ENCODE measurements around the gene LRP1B. TPM values are rescaled to one million over a fixed set of nuclear protein-coding genes. Genes with fewer than 3 reads are reported as not detected.
"Not testable (repeated sequence)": the region's sequence is repeated elsewhere in the genome, so short reads cannot be mapped to it uniquely, and the experiment has no call there.

LRP1B gene
- total RNA-seq, 8 experiments from 2014 or later = 0.04 to 31.2 (median 11.5) TPM

DNA sequence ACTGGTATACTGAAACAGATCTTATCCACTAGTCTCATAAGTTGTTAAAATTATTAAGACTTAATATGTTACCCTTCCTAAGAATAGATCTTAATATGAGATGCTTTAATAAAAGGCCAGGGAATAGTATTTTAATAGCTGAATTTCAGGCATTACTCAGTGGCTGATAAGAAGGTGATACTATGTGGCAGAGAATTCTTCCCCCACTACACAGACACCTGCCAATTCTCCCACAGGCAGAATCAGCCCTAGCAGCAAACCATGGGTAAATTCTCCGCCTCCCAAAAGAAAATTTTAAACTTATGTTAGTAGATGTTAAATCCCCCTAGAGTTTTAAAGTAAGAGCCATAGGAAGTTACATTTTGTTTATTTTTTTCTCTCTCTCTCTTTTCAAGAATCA, 888.8 kb downstream of the LRP1B start:
- no peak overlapping the region for H3K27ac ChIP-seq
- in situ Hi-C loops (cut with MboI; ENCODE audit: low pct_unique_long_range_greater_than_20kb in 2 of 9, low sequenced_read_pairs in 9 of 9, unreplicated experiment in 9 of 9) = no loop called here
- H3K4me1 ChIP-seq (replicated peaks in 1 of 2) = peaks cover 0 to 6% of the 10 kb centered on the region in 2 donors
- 13 to 100% (median 71%) methylated on average over 1 of the region's 1 CpG; no CpG with 5 or more reads in 7 of the 10 experiments for WGBS, 10 experiments
- no peak for ATAC-seq (replicated peaks in 6 of 8)
- H3K4me3 ChIP-seq = no peak overlapping the region

DNA sequence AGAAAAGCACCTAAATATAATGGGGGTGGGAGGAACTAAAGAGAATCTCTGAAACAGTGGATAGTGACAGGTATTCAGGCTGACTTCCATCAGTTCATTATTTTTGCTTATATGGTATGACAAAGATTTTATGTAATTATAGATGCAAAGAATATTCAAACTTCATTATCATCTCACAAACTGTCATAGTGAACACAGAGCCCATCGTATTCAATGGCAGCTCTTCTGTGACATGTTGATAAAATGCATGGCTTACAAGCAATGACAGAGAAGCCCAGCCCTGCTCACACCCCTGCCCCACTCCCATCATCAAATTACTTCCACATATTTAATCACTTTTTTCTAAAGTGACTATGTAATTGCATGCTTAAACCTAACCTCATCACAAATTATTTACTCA, 904.3 kb downstream of the LRP1B start:
- Histone ChIP-seq H3K27ac (no peak overlapping the region), H3K4me3 (no peak overlapping the region), H3K4me1 (replicated peaks in 1 of 2) (no peaks in the 10 kb centered on the region)
- no peak for ATAC-seq (replicated peaks in 6 of 8)
- WGBS, 10 experiments = 0 to 88% (median 50%) methylated on average over 1 of the region's 1 CpG; no CpG with 5 or more reads in 3 of the 10 experiments
- in situ Hi-C loops (cut with MboI; ENCODE audit: low pct_unique_long_range_greater_than_20kb in 2 of 9, low sequenced_read_pairs in 9 of 9, unreplicated experiment in 9 of 9) = no loop called here

DNA sequence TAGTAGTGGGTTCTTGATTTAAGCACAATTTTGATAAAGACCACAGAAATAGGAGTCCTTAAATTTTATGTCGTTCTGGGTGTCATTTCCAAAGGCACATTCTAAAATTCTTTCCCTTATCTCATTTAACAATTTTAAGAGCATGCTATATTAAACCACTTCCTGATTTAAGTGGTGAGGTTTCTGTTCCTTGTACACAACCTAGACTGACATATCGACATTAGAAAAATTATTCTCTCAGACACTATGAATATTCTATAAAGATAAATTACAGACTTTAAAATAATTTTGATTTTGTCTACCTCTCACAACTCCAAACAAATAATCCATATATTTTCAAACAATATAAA, 923.8 kb downstream of the LRP1B start:
- Histone ChIP-seq H3K4me3 (no peak overlapping the region), H3K27ac (no peak overlapping the region), H3K4me1 (replicated peaks in 1 of 2) (no peaks in the 10 kb centered on the region)
- WGBS, 10 experiments = 0 to 100% (median 93%) methylated on average over 1 to 2 of the region's 2 CpGs
- in situ Hi-C loops (cut with MboI; ENCODE audit: low pct_unique_long_range_greater_than_20kb in 2 of 9, low sequenced_read_pairs in 9 of 9, unreplicated experiment in 9 of 9) = no loop called here
- ATAC-seq (replicated peaks in 6 of 8) = no peak

DNA sequence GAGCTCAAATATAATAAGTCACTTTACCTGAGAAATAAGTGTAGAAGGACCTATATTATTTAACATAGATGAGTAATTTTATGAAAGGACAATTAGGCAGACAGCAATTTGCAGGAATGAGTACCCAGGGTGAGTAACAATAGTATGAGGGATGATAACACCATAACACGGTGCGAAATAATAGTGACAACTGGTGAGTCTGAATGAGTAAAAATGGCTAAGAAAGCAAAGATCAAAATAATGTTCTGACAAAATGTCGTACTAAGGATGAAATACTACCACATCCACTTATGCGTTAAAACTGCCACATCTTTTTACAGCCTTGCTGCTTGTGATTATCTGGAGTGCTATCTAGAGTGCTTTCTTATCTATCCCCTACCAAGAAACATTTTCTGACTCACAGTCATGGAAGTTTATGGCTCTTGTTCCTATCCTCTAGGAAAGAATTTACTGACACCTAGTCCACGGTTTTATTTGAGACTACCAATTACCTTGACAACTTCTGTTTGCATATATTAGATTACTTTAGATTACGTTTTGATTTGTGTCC, 929.7 kb downstream of the LRP1B start:
- peaks cover 0 to 3% of the 10 kb centered on the region in 2 donors for H3K4me1 ChIP-seq (replicated peaks in 1 of 2)
- H3K4me3 ChIP-seq = no peak overlapping the region
- WGBS, 10 experiments = 8 to 96% (median 52%) methylated on average over 2 to 6 of the region's 6 CpGs
- in situ Hi-C loops (cut with MboI; ENCODE audit: low pct_unique_long_range_greater_than_20kb in 2 of 9, low sequenced_read_pairs in 9 of 9, unreplicated experiment in 9 of 9) = no loop called here
- no peak overlapping the region for H3K27ac ChIP-seq
- peak in 3 of 8 experiments; percentile 45 to 72 (median 59) for ATAC-seq (replicated peaks in 6 of 8)

DNA sequence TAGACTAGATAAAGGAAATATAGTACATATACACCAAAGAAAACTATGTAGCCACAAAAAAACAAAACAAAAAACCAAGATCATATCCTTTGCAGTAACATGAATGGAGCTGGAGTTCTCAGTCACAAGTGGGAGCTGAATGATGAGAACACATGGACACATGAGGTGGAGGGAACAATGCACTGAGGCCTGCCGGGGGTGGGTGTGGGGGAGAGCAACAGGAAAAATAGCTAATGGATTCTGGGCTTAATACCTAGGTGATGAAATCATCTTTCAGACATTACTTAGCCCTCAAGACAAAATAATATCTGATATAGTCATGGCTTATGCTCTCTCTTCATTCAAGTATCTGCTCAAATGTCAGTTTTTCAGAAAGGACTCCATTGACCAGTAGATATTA, 930.6 kb downstream of the LRP1B start:
- Histone ChIP-seq H3K4me3 (no peak overlapping the region), H3K27ac (no peak overlapping the region), H3K4me1 (replicated peaks in 1 of 2) (peaks cover 0 to 3% of the 10 kb centered on the region in 2 donors)
- peak in 1 of 8 experiments; percentile 18 for ATAC-seq (replicated peaks in 6 of 8)
- WGBS, 10 experiments = 17 to 100% (median 40%) methylated on average over 1 of the region's 1 CpG; no CpG with 5 or more reads in 7 of the 10 experiments
- in situ Hi-C loops (cut with MboI; ENCODE audit: low pct_unique_long_range_greater_than_20kb in 2 of 9, low sequenced_read_pairs in 9 of 9, unreplicated experiment in 9 of 9) = no loop called here

DNA sequence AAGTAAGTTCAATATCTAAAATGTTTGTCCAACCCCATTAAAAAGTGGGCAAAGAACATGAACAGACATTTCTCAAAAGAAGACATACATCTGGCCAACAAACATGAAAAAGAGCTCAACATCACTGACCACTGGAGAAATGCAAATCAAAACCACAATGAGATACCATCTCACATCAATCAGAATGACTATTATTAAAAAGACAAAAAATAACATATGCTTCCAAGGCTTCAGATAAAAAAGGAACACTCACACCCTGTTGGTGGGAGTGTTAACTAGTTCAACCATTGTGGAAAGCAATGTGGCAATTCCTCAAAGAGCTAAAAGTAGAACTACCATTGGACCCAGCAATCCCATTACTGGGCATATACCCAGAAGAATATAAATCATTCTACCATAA, 931.1 kb downstream of the LRP1B start:
- Histone ChIP-seq H3K4me1 (replicated peaks in 1 of 2) (peaks cover 0 to 3% of the 10 kb centered on the region in 2 donors), H3K27ac (no peak overlapping the region), H3K4me3 (no peak overlapping the region)
- in situ Hi-C loops (cut with MboI; ENCODE audit: low pct_unique_long_range_greater_than_20kb in 2 of 9, low sequenced_read_pairs in 9 of 9, unreplicated experiment in 9 of 9) = no loop called here
- ATAC-seq (replicated peaks in 6 of 8) = no peak

DNA sequence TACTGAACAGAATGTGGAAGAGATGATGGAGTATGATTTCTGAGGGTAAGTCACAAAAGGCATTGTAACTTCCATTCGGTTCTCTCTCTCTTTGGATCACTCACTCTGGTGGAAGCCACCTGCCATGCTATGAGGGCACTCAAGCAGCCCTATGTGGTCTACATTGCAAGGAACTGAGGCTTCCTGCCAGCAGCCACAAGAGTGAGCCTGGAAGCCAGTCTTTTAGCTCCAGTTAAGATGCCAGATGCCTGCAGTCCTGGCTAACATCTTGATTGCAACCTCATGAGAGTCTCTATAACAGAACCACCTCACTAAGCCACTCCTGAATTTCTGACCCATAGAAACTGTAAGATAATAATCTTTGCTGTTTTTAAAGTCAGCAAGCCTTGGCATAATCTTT, 935.7 kb downstream of the LRP1B start:
- no peak for ATAC-seq (replicated peaks in 6 of 8)
- peaks cover 0 to 3% of the 10 kb centered on the region in 2 donors for H3K4me1 ChIP-seq (replicated peaks in 1 of 2)
- no peak overlapping the region for H3K27ac ChIP-seq
- in situ Hi-C loops (cut with MboI; ENCODE audit: low pct_unique_long_range_greater_than_20kb in 2 of 9, low sequenced_read_pairs in 9 of 9, unreplicated experiment in 9 of 9) = no loop called here
- WGBS, 10 experiments = 0 to 89% (median 63%) methylated on average over 1 of the region's 1 CpG; no CpG with 5 or more reads in 3 of the 10 experiments
- H3K4me3 ChIP-seq = no peak overlapping the region

DNA sequence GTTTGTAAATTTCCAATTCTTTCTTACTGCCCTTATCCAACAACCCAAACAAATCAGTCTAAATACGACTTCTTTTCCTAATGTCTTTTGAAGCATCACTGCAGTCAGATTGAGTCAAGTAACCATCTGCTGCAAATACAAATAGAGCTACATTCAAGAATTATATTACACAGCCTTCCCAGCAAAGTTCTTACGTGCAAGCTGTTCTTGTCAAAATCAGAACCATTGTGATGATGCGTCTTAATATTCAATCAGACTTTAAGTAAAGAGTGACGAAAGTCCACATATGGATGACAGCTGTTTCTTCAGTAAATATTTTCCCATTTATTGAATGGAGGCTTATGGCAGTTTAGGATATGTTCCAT, 943.8 kb downstream of the LRP1B start:
- peak in 3 of 8 experiments; percentile 22 to 26 (median 25) for ATAC-seq (replicated peaks in 6 of 8)
- peak overlapping the region in 1 of 2 donors; percentile 27 for H3K27ac ChIP-seq
- H3K4me1 ChIP-seq (replicated peaks in 1 of 2) = peaks cover 8 to 22% of the 10 kb centered on the region in 2 donors
- WGBS, 10 experiments = 0 to 47% (median 13%) methylated on average over 1 to 4 of the region's 4 CpGs
- in situ Hi-C loops (cut with MboI; ENCODE audit: low pct_unique_long_range_greater_than_20kb in 2 of 9, low sequenced_read_pairs in 9 of 9, unreplicated experiment in 9 of 9) = no loop called here
- H3K4me3 ChIP-seq = no peak overlapping the region

DNA sequence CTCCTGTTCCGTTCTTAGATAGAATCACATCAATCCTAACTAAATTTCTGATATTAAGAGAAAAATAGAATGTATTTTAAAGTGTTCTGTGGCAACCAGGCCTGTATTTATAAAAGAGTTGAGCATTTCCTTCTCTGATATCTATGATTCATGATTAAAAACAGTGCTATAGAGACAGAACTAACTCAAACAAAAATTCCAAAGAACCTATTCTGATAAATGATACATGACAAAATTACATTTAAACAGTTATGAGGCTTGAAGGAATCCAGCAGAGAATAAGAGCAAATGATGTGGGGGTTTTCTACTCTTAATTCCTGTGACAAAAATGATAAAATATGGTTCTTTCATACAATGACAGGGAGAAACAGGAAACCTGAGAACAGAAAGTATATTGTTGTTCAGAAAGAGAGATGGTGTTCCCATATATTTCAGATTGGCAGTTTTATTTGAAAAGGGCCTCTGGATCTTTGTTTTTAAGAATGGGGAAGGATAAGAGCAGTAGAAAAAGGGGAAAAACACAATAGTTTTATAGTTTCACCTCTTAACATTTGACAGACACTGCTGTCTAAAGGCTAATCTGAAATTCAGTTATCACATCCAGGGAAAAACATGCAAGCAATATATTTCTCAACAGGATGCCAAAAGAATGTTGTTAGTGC, 944.3 kb downstream of the LRP1B start:
- Histone ChIP-seq H3K4me3 (no peak overlapping the region), H3K27ac (peak overlapping the region in 1 of 2 donors; percentile 27), H3K4me1 (replicated peaks in 1 of 2) (peaks cover 8 to 22% of the 10 kb centered on the region in 2 donors)
- in situ Hi-C loops (cut with MboI; ENCODE audit: low pct_unique_long_range_greater_than_20kb in 2 of 9, low sequenced_read_pairs in 9 of 9, unreplicated experiment in 9 of 9) = no loop called here
- peak in 4 of 8 experiments; percentile 32 to 47 (median 38) for ATAC-seq (replicated peaks in 6 of 8)
- 30 to 100% (median 91%) methylated on average over 1 of the region's 1 CpG; no CpG with 5 or more reads in 1 of the 10 experiments for WGBS, 10 experiments

DNA sequence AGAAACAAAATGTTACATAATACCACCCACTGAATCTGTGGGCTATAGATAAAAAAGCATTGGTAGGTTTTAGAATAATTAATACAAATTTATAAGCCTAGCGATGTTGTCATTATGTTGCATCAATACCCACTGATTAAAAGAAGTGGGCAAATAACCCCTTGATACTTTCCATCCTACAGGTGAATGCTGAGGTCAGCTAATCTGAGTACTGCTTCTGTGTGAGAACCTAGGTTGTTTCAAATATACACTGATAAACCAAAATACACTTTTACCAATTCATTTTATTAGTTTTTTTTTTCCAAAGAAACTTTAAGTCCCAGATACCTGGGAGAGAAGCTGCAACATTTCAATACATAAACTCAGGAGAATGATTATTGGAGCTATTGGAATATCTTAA, 948.6 kb downstream of the LRP1B start:
- H3K4me3 ChIP-seq = no peak overlapping the region
- no peak overlapping the region for H3K27ac ChIP-seq
- no peak for ATAC-seq (replicated peaks in 6 of 8)
- 17 to 100% (median 100%) methylated on average over 1 of the region's 1 CpG; no CpG with 5 or more reads in 2 of the 10 experiments for WGBS, 10 experiments
- H3K4me1 ChIP-seq (replicated peaks in 1 of 2) = peaks cover 3 to 13% of the 10 kb centered on the region in 2 donors
- in situ Hi-C loops (cut with MboI; ENCODE audit: low pct_unique_long_range_greater_than_20kb in 2 of 9, low sequenced_read_pairs in 9 of 9, unreplicated experiment in 9 of 9) = no loop called here

DNA sequence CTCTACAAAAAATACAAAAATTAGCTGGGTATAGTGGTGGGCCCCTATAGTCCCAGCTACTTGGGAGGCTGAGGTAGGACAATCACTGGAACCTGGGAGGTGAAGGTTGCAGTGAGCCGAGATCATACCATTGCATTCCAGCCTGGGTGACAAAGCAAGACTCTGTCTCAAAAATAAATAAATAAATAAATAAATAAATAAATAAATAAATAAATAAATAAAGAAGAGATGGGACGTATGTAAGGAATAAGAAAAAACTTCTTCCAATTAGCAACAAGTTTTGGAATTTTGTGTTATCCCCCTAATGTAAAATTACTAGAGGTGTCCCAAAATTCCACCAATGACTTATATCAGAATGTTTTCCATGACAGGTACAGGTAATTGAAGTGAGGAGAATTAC, 961.7 kb downstream of the LRP1B start:
- H3K4me1 ChIP-seq (replicated peaks in 1 of 2); H3K27ac ChIP-seq; ATAC-seq (replicated peaks in 6 of 8); H3K4me3 ChIP-seq; in situ Hi-C loops (cut with MboI; ENCODE audit: low pct_unique_long_range_greater_than_20kb in 2 of 9, low sequenced_read_pairs in 9 of 9, unreplicated experiment in 9 of 9): not testable (repeated sequence)
- 27 to 100% (median 95%) methylated on average over 1 to 2 of the region's 2 CpGs; no CpG with 5 or more reads in 1 of the 10 experiments for WGBS, 10 experiments

DNA sequence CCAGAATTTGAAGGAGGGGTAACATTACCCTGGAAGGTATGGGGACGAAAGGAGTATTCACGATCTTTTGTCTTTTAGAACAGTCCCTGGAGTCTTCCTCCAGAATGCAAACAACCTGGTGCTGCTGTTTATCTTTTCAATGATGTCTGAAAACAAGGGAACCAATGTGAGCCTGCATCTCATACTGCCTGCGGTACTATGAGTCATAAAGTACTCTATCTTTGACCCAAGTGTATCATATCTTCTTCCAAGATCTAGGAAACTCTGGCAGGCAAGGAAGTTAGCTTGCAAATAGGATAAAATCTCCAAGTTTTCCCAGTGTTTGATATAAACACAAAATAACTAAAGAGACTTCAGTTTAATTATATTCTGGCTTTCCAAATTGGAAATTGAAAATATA, 968.5 kb downstream of the LRP1B start:
- no peak overlapping the region for H3K27ac ChIP-seq
- in situ Hi-C loops (cut with MboI; ENCODE audit: low pct_unique_long_range_greater_than_20kb in 2 of 9, low sequenced_read_pairs in 9 of 9, unreplicated experiment in 9 of 9) = no loop called here
- H3K4me1 ChIP-seq (replicated peaks in 1 of 2) = no peaks in the 10 kb centered on the region
- WGBS, 10 experiments = 0 to 100% (median 38%) methylated on average over 1 to 3 of the region's 3 CpGs; no CpG with 5 or more reads in 2 of the 10 experiments
- no peak overlapping the region for H3K4me3 ChIP-seq
- ATAC-seq (replicated peaks in 6 of 8) = no peak

DNA sequence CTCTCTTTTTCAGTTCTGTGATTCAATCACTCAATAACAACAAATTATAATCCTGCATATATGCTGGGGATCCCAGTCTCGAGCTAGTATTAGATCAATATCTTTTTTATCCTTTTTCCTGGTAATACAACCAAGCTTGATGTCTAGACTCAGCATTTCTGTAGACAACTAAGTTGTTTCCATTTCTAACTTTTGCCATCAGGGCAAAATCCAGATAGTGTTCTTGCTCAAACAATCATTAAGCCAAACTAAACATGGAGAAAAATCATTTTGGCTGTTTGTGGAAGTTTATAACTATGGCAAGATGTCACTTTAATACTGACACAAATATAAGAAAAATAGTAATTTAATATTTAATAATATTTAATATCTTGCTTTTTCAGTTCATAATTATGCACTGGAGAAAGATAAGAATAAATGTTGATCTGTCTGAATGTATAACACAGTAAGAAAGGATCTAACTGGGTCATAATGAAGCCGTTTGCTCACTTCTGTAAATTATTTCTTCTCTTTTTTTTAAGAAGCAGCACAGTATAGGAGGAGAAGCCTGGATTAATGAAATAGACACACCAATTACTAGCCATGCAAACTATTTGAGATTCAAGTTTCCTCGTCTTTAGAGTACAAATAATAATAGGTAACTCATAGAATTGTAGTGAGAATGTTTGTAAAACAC, 979.1 kb downstream of the LRP1B start:
- Histone ChIP-seq H3K4me1 (replicated peaks in 1 of 2) (peaks cover 0 to 3% of the 10 kb centered on the region in 2 donors), H3K27ac (no peak overlapping the region), H3K4me3 (no peak overlapping the region)
- 0 to 72% (median 22%) methylated on average over 1 to 3 of the region's 3 CpGs for WGBS, 10 experiments
- no peak for ATAC-seq (replicated peaks in 6 of 8)
- in situ Hi-C loops (cut with MboI; ENCODE audit: low pct_unique_long_range_greater_than_20kb in 2 of 9, low sequenced_read_pairs in 9 of 9, unreplicated experiment in 9 of 9) = no loop called here
